ENCODE measurements around the gene ANKS1B. TPM values are rescaled to one million over a fixed set of nuclear protein-coding genes. Genes with fewer than 3 reads are reported as not detected.

The ANKS1B gene
- polyA plus RNA-seq, 1 experiment, result 0.27 TPM

DNA sequence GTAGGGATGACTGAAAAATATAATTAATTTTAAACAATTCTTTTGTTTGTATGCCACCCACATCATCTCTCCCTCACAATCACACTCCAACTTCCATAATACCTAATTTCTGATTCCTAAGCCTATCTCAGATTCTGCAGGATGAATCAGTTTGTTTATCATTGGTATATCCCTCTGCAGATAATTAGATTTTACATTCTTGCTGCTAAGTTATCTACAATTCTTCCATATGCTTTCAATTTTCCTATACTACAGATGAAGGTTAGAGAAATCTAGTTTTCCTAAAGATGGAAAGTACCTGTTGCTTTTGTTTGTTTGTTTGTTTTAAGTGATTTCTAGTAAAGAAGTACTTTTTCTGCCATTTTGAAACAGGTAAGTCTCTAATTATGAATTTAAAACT is 105.3 kb downstream of the ANKS1B start:
- TF ChIP-seq, protein P1, sequence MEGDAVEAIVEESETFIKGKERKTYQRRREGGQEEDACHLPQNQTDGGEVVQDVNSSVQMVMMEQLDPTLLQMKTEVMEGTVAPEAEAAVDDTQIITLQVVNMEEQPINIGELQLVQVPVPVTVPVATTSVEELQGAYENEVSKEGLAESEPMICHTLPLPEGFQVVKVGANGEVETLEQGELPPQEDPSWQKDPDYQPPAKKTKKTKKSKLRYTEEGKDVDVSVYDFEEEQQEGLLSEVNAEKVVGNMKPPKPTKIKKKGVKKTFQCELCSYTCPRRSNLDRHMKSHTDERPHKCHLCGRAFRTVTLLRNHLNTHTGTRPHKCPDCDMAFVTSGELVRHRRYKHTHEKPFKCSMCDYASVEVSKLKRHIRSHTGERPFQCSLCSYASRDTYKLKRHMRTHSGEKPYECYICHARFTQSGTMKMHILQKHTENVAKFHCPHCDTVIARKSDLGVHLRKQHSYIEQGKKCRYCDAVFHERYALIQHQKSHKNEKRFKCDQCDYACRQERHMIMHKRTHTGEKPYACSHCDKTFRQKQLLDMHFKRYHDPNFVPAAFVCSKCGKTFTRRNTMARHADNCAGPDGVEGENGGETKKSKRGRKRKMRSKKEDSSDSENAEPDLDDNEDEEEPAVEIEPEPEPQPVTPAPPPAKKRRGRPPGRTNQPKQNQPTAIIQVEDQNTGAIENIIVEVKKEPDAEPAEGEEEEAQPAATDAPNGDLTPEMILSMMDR (IDR thresholded peaks at IDR 0.05; ENCODE audit: insufficient read depth, low read depth, low read length), result no peak
- H3K4me3 ChIP-seq (ENCODE audit: low read depth, low read length), result no peak overlapping the region
- CTCF ChIA-PET, result no interaction called here
- H3K27me3 ChIP-seq (ENCODE audit: control insufficient read depth, insufficient read depth, low read length), result no peaks in the 10 kb centered on the region
- POLR2A ChIA-PET, result no interaction called here
- H3K36me3 ChIP-seq (ENCODE audit: control insufficient read depth, insufficient read depth, low read length), result no peaks in the 10 kb centered on the region
- DNase-seq (ENCODE audit: low read depth), result no peak

DNA sequence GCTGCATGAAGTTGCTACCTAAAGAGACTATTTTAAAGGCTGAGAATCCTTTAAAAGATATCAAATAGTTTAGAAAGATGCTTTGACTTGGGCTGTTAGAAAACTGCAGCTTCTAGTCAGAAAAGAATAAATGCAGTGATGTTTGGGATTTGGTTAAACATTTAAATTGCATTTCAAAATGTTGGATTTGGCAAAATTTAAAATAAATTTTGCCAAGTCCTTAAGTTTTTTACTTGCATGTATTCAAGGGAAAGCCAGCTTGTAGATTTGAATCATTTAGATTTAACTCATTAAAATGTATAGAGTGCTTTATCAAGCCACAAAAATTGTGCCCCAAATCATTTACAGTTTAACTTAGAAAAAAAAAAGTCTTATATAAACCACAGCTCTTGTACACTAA is 109.7 kb downstream of the ANKS1B start:
- TF ChIP-seq, protein P1 (IDR thresholded peaks at IDR 0.05; ENCODE audit: insufficient read depth, low read depth, low read length), result no peak
- no peak for DNase-seq (ENCODE audit: low read depth)
- POLR2A ChIA-PET, result no interaction called here
- CTCF ChIA-PET, result no interaction called here
- H3K36me3 ChIP-seq (ENCODE audit: control insufficient read depth, insufficient read depth, low read length), result no peaks in the 10 kb centered on the region
- no peak overlapping the region for H3K4me3 ChIP-seq (ENCODE audit: low read depth, low read length)
- H3K27me3 ChIP-seq (ENCODE audit: control insufficient read depth, insufficient read depth, low read length), result no peaks in the 10 kb centered on the region

GRCh38 chr12:99870085-99870484 is 114.7 kb downstream of the ANKS1B start:
- H3K36me3 ChIP-seq (ENCODE audit: control insufficient read depth, insufficient read depth, low read length), result no peaks in the 10 kb centered on the region
- POLR2A ChIA-PET, result no interaction called here
- DNase-seq (ENCODE audit: low read depth), result no peak
- H3K27me3 ChIP-seq (ENCODE audit: control insufficient read depth, insufficient read depth, low read length), result no peaks in the 10 kb centered on the region
- CTCF ChIA-PET, result no interaction called here
- TF ChIP-seq, protein P1 (IDR thresholded peaks at IDR 0.05; ENCODE audit: insufficient read depth, low read depth, low read length), result no peak
- H3K4me3 ChIP-seq (ENCODE audit: low read depth, low read length), result no peak overlapping the region

- TF ChIP-seq, protein P1 (IDR thresholded peaks at IDR 0.05; ENCODE audit: insufficient read depth, low read depth, low read length), result no peak
- POLR2A ChIA-PET, result no interaction called here
- CTCF ChIA-PET, result no interaction called here
- Histone ChIP-seq H3K27me3 (ENCODE audit: control insufficient read depth, insufficient read depth, low read length) (no peaks in the 10 kb centered on the region), H3K36me3 (ENCODE audit: control insufficient read depth, insufficient read depth, low read length) (no peaks in the 10 kb centered on the region), H3K4me3 (ENCODE audit: low read depth, low read length) (no peak overlapping the region)
- no peak for DNase-seq (ENCODE audit: low read depth)
These were observed 123.0 kb downstream of the ANKS1B start for GRCh38 chr12:99861731-99862130.

DNA sequence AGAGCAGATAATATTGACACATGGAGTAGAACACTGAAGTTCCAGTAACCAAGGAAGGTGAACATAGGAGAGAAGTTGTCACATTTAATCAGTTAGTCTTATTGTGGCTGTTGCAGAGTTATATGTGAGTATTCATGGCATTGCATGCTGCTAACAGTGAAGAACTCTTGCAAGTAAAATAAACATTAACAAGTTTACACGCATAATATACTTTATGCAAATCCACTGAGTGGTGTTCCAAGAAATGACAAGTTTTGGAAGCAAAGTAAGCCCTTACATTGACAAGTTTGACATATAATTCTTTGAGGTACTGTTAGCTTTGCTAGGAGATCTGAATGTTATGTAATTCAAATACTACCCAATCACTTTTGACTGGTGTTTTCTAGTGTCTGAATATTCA is 125.6 kb downstream of the ANKS1B start:
- POLR2A ChIA-PET, result no interaction called here
- Histone ChIP-seq H3K27me3 (ENCODE audit: control insufficient read depth, insufficient read depth, low read length) (no peaks in the 10 kb centered on the region), H3K36me3 (ENCODE audit: control insufficient read depth, insufficient read depth, low read length) (no peaks in the 10 kb centered on the region), H3K4me3 (ENCODE audit: low read depth, low read length) (no peak overlapping the region)
- CTCF ChIA-PET, result no interaction called here
- TF ChIP-seq, protein P1 (IDR thresholded peaks at IDR 0.05; ENCODE audit: insufficient read depth, low read depth, low read length), result no peak
- no peak for DNase-seq (ENCODE audit: low read depth)
